Left ventricle myocardium inferior (tissue), 1 donor: ENCODE measurements around the gene RAP1GAP. TPM values are rescaled to one million over a fixed set of nuclear protein-coding genes. Genes with fewer than 3 reads are reported as not detected.
"Not testable (repeated sequence)": the region's sequence is repeated elsewhere in the genome, so short reads cannot be mapped to it uniquely, and the experiment has no call there.

ENCODE experiments used
- DNase-seq: peaks from one replicate; pipeline ENCODE4 v3.0.0-alpha.2; 2020
- H3K27ac ChIP-seq: fragments of 200-600 bp; replicated peaks from 2 replicates; pipeline ENCODE4 v1.8.0; 2021
- H3K27me3 ChIP-seq: fragments of 200-600 bp; 2 replicates; pipeline ENCODE4 v1.8.0; 2021; ENCODE audit warnings: low read depth
- H3K36me3 ChIP-seq: fragments of 200-600 bp; 2 replicates; pipeline ENCODE4 v1.8.0; 2021
- H3K4me1 ChIP-seq: fragments of 200-600 bp; 2 replicates; pipeline ENCODE4 v1.8.0; 2021
- H3K4me3 ChIP-seq: fragments of 200-600 bp; 2 replicates; pipeline ENCODE4 v1.8.0; 2021; ENCODE audit warnings: mild to moderate bottlenecking, moderate library complexity
- H3K9me3 ChIP-seq: fragments of 200-600 bp; replicated peaks from 2 replicates; pipeline ENCODE4 v1.8.0; 2021
- intact Hi-C: fragments of 100-400 bp; cut with micrococcal nuclease; formaldehyde crosslinking; loops from one replicate; pipeline ENCODE4 v1.11.0; 2022
- total RNA-seq: library from RNA; stranded (reverse); fragmentation: NEBNext Ultra II Directional; extraction: Animal tissue kit (Norgen Biotek cat#: 25700); gene quantifications from one replicate; pipeline ENCODE4 v1.2.1, GENCODE V29; 2021
- TF ChIP-seq, protein P1 (sequence below): fragments of 200-600 bp; IDR thresholded peaks from 2 replicates; pipeline ENCODE4 v1.8.0; 2021; ENCODE audit warnings: antibody characterized with exemption, mild to moderate bottlenecking, borderline replicate concordance
- donor health status: DM: no; HTN: yes; CAD: no; lungs with severe emphysema.

RAP1GAP gene
- total RNA-seq, 1 donor from 2014 or later, result 6.2 TPM

DNA sequence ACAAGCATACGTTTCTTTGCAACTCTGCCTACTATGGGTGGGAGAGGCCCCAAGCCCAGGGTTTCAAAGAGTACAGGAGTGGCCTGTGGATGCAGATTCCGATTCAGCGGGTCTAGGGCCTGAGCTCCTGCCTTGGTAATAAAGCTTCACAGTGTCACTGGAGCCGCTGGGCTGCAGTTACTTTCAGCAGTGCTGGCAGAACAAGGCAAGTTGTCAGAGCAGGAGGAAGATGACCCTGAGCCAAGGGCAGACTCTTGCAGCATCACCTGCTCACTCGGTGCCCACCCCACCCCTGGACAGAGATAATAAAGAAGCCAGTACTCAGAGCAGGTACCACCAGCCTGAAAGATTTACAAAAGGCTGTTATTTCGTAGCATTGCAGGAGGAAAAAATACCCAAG, 8.0 kb upstream of the RAP1GAP start:
- Histone ChIP-seq H3K4me3 (no peak overlapping the region), H3K36me3 (peaks cover 50% of the 10 kb centered on the region), H3K27ac (no peak overlapping the region), H3K27me3 (no peaks in the 10 kb centered on the region), H3K9me3 (no peaks in the 10 kb centered on the region), H3K4me1 (peaks cover 19% of the 10 kb centered on the region)
- DNase-seq, result no peak
- intact Hi-C loops, result no loop called here
- TF ChIP-seq, protein P1, sequence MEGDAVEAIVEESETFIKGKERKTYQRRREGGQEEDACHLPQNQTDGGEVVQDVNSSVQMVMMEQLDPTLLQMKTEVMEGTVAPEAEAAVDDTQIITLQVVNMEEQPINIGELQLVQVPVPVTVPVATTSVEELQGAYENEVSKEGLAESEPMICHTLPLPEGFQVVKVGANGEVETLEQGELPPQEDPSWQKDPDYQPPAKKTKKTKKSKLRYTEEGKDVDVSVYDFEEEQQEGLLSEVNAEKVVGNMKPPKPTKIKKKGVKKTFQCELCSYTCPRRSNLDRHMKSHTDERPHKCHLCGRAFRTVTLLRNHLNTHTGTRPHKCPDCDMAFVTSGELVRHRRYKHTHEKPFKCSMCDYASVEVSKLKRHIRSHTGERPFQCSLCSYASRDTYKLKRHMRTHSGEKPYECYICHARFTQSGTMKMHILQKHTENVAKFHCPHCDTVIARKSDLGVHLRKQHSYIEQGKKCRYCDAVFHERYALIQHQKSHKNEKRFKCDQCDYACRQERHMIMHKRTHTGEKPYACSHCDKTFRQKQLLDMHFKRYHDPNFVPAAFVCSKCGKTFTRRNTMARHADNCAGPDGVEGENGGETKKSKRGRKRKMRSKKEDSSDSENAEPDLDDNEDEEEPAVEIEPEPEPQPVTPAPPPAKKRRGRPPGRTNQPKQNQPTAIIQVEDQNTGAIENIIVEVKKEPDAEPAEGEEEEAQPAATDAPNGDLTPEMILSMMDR, result no peak

- H3K9me3 ChIP-seq, result no peaks in the 10 kb centered on the region
- intact Hi-C loops, result no loop called here
- H3K36me3 ChIP-seq, result peaks cover 33% of the 10 kb centered on the region
- no peak for DNase-seq
- H3K27ac ChIP-seq, result no peak overlapping the region
- TF ChIP-seq, protein P1, result no peak
- peaks cover 39% of the 10 kb centered on the region for H3K4me1 ChIP-seq
- H3K27me3 ChIP-seq, result peaks cover 1% of the 10 kb centered on the region
- no peak overlapping the region for H3K4me3 ChIP-seq
Observed at GRCh38 chr1:21674957-21675356, 5.8 kb upstream of the RAP1GAP start.

DNA sequence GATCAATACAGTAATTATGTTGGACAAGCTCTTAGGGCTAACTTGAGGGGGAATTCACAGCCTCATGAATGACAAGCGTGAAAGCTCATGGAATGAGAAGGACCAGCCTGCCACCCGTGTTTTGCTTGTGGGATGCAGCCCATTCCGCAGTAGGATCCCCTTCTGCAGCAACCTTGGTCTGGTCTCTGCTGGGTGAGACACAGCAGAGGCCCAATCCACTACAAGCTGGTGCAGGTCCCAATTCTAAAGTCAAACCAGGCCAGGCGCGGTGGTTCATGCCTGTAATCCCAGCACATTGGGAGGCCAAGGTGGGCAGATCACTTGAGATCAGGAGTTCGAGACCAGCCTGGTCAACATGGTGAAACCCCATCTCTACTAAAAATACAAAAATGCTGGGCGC, 4.7 kb upstream of the RAP1GAP start:
- Histone ChIP-seq H3K4me1 (peaks cover 50% of the 10 kb centered on the region), H3K27ac (peak overlapping the region; percentile 57), H3K36me3 (peaks cover 22% of the 10 kb centered on the region), H3K27me3 (peaks cover 12% of the 10 kb centered on the region)
- H3K9me3 ChIP-seq, H3K4me3 ChIP-seq, intact Hi-C loops, DNase-seq: not testable (repeated sequence)

GRCh38 chr1:21673277-21673780, 4.2 kb upstream of the RAP1GAP start:
- TF ChIP-seq, protein P1, result no peak
- Histone ChIP-seq H3K4me1 (peaks cover 55% of the 10 kb centered on the region), H3K36me3 (peaks cover 16% of the 10 kb centered on the region), H3K9me3 (no peaks in the 10 kb centered on the region), H3K27me3 (peaks cover 17% of the 10 kb centered on the region), H3K4me3 (no peak overlapping the region), H3K27ac (peak overlapping the region; percentile 57)
- DNase-seq, result peak; percentile 79
- intact Hi-C loops, result no loop called here

GRCh38 chr1:21672478-21673276, 3.5 kb upstream of the RAP1GAP start:
- Histone ChIP-seq H3K27ac (peak overlapping the region; percentile 57), H3K9me3 (no peaks in the 10 kb centered on the region), H3K4me1 (peaks cover 62% of the 10 kb centered on the region), H3K27me3 (peaks cover 24% of the 10 kb centered on the region), H3K4me3 (no peak overlapping the region), H3K36me3 (peaks cover 11% of the 10 kb centered on the region)
- no peak for DNase-seq
- TF ChIP-seq, protein P1, result no peak
- intact Hi-C loops, result no loop called here

DNA sequence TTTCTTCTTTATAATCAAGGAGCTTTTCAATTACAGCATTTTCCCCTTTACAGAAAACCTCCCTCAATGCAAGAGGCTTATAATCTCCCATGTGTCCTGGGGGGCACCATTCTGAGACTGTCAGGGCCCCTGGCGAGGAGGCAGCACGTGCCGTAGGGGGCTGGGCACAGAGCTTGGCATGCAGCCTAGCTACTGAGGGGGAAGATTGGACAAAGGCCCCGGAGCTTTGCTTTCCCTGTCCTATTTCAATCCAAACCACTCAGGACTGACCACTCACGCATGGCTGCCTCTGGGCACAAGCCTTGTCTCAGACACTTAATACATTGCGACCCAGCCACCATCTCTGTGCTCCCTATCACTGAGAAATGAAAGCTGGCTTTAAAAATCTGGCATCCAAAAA, 2.8 kb upstream of the RAP1GAP start:
- no peak overlapping the region for H3K27ac ChIP-seq
- no peaks in the 10 kb centered on the region for H3K9me3 ChIP-seq
- intact Hi-C loops, result no loop called here
- peaks cover 3% of the 10 kb centered on the region for H3K36me3 ChIP-seq
- no peak for DNase-seq
- TF ChIP-seq, protein P1, result no peak
- H3K27me3 ChIP-seq, result peaks cover 32% of the 10 kb centered on the region
- H3K4me1 ChIP-seq, result peaks cover 69% of the 10 kb centered on the region
- no peak overlapping the region for H3K4me3 ChIP-seq
